Endothelial cell of umbilical vein (primary cell): ENCODE measurements around the gene KIAA1671.

Source experiments
- TF ChIP-seq, protein P1 (sequence below): IDR thresholded peaks from 2 replicates; pipeline ENCODE4 v1.6.1; 2011; ENCODE audit not compliant: insufficient read depth, insufficient read length
- TF ChIP-seq, protein P2 (sequence below), 2 donors: IDR thresholded peaks; 1 replicate in 1 of 2; 2 replicates in 1 of 2; pipeline ENCODE4 v1.5.1; 2011; ENCODE audit warnings: low read length in 2 of 2, mild to moderate bottlenecking in 2 of 2, moderate library complexity in 2 of 2, control low read depth in 1 of 2, inconsistent platforms in 1 of 2, low read depth in 1 of 2; ENCODE audit not compliant: insufficient read depth in 1 of 2; ENCODE audit errors: extremely low read depth in 1 of 2

DNA sequence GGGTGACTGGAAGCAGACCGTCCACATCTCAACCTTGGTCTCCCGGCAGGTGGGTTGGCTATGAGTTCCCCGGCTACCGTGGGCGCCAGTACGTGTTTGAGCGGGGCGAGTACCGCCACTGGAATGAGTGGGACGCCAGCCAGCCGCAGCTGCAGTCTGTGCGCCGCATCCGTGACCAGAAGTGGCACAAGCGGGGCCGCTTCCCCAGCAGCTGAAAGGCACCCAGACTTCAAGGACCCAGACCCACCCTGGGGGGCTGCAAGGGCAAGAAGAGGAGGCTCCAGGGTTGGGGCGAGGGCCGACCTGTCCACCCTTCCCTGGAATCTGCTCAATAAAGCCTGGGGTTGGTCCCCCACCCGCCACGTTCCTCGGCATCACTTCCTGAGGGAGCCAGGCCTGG lies 254.5 kb downstream of the KIAA1671 start:
- TF ChIP-seq, protein P1, sequence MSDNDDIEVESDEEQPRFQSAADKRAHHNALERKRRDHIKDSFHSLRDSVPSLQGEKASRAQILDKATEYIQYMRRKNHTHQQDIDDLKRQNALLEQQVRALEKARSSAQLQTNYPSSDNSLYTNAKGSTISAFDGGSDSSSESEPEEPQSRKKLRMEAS = no peak
- TF ChIP-seq, protein P2, sequence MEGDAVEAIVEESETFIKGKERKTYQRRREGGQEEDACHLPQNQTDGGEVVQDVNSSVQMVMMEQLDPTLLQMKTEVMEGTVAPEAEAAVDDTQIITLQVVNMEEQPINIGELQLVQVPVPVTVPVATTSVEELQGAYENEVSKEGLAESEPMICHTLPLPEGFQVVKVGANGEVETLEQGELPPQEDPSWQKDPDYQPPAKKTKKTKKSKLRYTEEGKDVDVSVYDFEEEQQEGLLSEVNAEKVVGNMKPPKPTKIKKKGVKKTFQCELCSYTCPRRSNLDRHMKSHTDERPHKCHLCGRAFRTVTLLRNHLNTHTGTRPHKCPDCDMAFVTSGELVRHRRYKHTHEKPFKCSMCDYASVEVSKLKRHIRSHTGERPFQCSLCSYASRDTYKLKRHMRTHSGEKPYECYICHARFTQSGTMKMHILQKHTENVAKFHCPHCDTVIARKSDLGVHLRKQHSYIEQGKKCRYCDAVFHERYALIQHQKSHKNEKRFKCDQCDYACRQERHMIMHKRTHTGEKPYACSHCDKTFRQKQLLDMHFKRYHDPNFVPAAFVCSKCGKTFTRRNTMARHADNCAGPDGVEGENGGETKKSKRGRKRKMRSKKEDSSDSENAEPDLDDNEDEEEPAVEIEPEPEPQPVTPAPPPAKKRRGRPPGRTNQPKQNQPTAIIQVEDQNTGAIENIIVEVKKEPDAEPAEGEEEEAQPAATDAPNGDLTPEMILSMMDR (IDR thresholded peaks at IDR 0.05; ENCODE audit: extremely low read depth in 1 of 2, insufficient read depth in 1 of 2, low read depth in 1 of 2, low read length in 2 of 2) = no peak
